ENCODE results near the gene DTHD1.

DTHD1 gene

GRCh38 chr4:36316607-36317006 is 35.2 kb downstream of the DTHD1 start:
- no peak for DNase-seq

GRCh38 chr4:36317721-36318120 is 36.3 kb downstream of the DTHD1 start:
- peak; percentile 11 for DNase-seq

- DNase-seq: no peak
Observed at GRCh38 chr4:36320117-36320896, 38.9 kb downstream of the DTHD1 start.

GRCh38 chr4:36321176-36321575 is 39.8 kb downstream of the DTHD1 start:
- no peak for DNase-seq

- DNase-seq: no peak
Observed at GRCh38 chr4:36322921-36323354, 41.5 kb downstream of the DTHD1 start.

GRCh38 chr4:36323816-36324419 is 42.5 kb downstream of the DTHD1 start:
- peak; percentile 17 for DNase-seq

GRCh38 chr4:36324808-36325207 is 43.4 kb downstream of the DTHD1 start:
- DNase-seq: no peak

- DNase-seq: no peak
Observed at GRCh38 chr4:36325499-36325898, 44.1 kb downstream of the DTHD1 start.

- no peak for DNase-seq
Observed at GRCh38 chr4:36325926-36326325, 44.5 kb downstream of the DTHD1 start.

- no peak for DNase-seq
Observed at GRCh38 chr4:36326476-36327029, 45.1 kb downstream of the DTHD1 start.

- no peak for DNase-seq
Observed at GRCh38 chr4:36327400-36327799, 46.0 kb downstream of the DTHD1 start.

GRCh38 chr4:36328130-36328529 is 46.7 kb downstream of the DTHD1 start:
- DNase-seq: no peak

- no peak for DNase-seq
Observed at GRCh38 chr4:36329228-36329627, 47.8 kb downstream of the DTHD1 start.

- no peak for DNase-seq
Observed at GRCh38 chr4:36330796-36331195, 49.4 kb downstream of the DTHD1 start.

GRCh38 chr4:36332023-36332781 is 50.8 kb downstream of the DTHD1 start:
- no peak for DNase-seq

- no peak for DNase-seq
Observed at GRCh38 chr4:36332782-36333131, 51.3 kb downstream of the DTHD1 start.

GRCh38 chr4:36333303-36333877 is 52.0 kb downstream of the DTHD1 start:
- no peak for DNase-seq

GRCh38 chr4:36337665-36338185 is 56.3 kb downstream of the DTHD1 start:
- DNase-seq: peak; percentile 63

GRCh38 chr4:36338973-36339372 is 57.6 kb downstream of the DTHD1 start:
- no peak for DNase-seq

GRCh38 chr4:36341936-36342335 is 60.5 kb downstream of the DTHD1 start:
- DNase-seq: no peak

- no peak for DNase-seq
Observed at GRCh38 chr4:36343501-36344175, 62.2 kb downstream of the DTHD1 start.

- DNase-seq: no peak
Observed at GRCh38 chr4:36348403-36348938, 67.1 kb downstream of the DTHD1 start.

Measured in hematopoietic multipotent progenitor cell treated with erythropoietin and hydrocortisone succinate and interleukin-3 and kit ligand, for 6 days (in vitro differentiated cells).